ENCODE data around the gene DBH.

DNA sequence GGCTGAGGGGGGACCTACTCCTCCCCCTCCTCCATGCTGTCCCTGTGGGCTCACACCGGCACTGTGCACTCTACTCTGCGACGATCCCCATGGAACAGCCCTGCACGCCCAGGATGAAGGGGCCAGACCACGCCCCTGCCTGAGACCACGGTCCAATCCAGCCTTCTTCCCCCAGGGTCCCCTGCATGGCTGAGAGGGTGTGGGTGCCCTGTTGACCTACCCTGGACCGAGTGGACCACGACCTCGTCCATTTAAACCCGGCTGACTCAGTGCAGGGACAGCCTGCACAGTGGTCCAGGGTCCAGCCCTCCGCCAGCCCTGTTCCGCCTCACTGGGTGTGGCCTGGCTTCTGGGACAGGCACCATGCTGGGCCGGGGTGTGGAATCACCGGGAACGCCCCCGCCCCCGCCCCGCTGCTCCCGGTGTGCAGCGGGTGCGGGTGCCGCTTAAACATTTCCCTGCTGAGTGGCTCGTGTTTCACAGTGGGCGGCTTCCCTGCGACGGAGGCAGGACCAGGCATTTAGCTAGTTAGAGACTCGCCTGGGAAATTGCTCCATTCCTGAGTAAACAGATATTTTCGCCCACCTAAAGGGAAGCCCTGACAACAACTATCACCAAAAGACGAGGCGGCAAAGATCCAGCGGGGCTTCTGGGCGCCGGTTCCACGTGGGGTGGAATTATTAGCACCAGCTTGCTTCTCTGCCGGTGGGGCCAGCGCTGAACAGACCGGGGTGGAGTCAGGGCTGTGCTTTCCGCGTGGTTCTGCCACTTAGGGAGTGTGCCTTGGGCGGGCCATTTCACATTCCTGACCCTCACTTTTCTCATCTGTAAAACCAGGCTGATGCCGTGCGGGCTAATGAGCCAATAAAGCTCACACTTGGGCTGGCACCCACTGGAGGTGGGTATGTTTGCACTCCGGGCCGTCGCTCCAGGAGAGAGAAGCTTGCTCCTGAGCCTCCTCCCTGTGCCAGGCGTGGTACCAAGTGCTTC lies 22.6 kb downstream of the DBH start:
- TF ChIP-seq, protein P1, sequence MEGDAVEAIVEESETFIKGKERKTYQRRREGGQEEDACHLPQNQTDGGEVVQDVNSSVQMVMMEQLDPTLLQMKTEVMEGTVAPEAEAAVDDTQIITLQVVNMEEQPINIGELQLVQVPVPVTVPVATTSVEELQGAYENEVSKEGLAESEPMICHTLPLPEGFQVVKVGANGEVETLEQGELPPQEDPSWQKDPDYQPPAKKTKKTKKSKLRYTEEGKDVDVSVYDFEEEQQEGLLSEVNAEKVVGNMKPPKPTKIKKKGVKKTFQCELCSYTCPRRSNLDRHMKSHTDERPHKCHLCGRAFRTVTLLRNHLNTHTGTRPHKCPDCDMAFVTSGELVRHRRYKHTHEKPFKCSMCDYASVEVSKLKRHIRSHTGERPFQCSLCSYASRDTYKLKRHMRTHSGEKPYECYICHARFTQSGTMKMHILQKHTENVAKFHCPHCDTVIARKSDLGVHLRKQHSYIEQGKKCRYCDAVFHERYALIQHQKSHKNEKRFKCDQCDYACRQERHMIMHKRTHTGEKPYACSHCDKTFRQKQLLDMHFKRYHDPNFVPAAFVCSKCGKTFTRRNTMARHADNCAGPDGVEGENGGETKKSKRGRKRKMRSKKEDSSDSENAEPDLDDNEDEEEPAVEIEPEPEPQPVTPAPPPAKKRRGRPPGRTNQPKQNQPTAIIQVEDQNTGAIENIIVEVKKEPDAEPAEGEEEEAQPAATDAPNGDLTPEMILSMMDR (IDR thresholded peaks at IDR 0.05), result no peak
- no peak for TF ChIP-seq POLR2A (IDR thresholded peaks at IDR 0.05)
